GM18505 (cell line): ENCODE results near the gene PRKAG3.
"Not testable (repeated sequence)": the region's sequence is repeated elsewhere in the genome, so short reads cannot be mapped to it uniquely, and the experiment has no call there.

Experiments
- ATAC-seq: cut with Tn5 transposase; IDR thresholded peaks from one replicate; pipeline ENCODE4 v1.9.1; 2021; ENCODE audit not compliant: unreplicated experiment
- POLR2A ChIP-seq: IDR thresholded peaks from 4 replicates; pipeline ENCODE4 v1.6.1; 2011; ENCODE audit warnings: borderline replicate concordance; ENCODE audit not compliant: insufficient read depth, insufficient read length; ENCODE audit errors: extremely low read depth

The PRKAG3 gene

DNA sequence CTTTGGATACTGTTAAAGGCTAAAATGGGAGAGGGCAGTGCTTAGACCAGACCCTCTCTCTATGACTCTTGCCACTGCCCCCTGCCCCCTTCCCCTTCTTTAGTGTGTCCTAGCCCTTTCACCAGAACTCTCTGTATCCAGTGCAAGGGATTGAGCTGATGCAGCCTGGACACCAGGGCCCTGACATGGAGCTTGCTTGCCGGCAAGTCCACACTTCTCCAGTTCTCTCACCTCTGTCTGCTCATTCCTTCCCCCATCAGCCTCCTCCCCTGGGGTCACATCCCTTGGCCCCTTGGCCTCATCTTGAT is 26.5 kb upstream of the PRKAG3 start:
- no peak for TF ChIP-seq POLR2A
- ATAC-seq, result no peak

DNA sequence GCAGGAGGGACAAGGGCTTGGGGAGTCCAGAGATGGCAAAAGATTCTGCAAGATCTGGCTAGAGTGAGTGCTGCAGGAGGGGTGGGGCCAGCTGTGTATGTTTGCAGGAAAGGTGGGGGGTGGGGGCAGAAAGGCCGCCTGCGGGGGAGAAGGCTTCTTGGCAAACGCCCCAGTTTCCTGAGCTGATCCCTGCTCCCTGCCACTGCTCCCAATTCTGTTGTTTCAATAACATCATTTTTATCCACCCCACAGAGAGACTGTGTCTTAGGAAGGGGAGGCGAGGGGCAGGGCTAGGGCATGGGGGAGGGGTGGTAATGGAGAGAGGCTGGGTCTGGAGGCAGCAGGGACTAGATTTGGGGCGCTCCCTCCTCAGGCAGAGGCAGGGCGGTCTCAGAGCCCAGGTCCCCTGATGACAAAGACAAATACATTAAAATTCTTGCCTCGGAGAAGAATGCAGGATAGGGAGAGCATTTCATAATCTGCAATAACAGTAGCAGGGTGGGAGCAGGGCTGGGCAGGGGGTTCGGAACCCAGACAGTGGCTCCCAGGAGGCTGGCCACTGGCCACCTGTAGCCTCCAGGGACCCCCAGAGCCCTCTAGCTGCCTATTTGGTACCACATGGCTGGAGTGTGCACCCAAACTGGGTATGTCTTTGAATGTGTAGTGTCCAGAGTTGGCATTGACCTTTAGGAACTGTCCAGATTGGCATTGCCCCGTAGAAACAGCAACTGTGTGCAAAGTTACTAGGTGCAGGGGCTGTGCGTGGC is 26.0 kb upstream of the PRKAG3 start:
- TF ChIP-seq POLR2A, result no peak
- ATAC-seq, result no peak

DNA sequence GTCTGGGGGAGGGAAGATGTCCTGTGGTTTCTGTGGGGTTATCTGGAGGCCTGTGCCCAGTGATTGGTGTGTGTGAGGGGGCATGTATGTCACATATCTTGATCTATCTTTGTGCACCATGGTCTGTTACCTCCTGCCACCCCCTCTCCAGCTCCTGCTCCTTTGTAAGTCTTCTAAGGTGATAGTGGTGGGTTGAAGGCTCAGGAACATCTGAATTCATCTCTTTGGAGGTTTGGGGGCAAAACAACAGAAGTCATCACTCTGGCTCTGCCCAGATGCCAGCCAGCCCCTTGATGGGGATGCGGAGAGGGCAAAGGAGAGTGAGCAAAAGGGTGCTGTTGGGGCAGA is 25.3 kb upstream of the PRKAG3 start:
- ATAC-seq, result no peak
- TF ChIP-seq POLR2A, result no peak

DNA sequence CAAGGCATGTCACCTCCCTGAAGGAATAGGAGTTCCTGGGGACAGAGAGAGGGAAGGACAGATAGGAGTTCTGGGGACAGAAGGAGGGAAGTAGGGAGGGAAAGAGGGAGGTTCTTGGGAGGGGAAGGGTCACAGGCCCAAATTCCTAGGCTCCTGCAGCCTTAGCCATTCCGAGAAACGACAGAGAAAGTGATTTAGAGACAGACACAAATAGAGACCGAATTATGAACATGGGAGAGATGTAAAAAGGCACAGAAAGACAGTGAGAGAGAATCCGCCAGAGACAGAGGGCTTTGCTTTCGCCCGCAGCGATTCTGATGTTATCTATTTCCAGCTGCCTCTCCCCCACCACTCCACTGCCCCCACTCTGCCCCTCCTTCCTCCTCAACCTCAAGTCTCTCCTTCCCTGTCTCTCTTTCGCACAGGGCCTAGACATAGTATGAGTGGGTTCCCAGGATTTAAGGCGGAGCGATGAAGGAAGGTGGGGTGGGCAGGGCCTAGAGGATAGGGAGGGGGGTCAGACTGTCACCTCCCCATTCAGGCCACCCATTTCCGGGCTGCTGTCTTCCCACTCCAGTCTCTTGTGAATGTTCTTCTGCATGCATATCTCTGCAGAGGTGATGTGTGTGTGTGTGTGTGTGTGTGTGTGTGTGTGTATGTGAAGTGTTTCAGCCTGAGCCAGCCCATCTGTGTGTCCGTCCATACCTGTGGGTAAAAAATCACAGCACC is 24.7 kb upstream of the PRKAG3 start:
- TF ChIP-seq POLR2A, result no peak
- ATAC-seq, result no peak

DNA sequence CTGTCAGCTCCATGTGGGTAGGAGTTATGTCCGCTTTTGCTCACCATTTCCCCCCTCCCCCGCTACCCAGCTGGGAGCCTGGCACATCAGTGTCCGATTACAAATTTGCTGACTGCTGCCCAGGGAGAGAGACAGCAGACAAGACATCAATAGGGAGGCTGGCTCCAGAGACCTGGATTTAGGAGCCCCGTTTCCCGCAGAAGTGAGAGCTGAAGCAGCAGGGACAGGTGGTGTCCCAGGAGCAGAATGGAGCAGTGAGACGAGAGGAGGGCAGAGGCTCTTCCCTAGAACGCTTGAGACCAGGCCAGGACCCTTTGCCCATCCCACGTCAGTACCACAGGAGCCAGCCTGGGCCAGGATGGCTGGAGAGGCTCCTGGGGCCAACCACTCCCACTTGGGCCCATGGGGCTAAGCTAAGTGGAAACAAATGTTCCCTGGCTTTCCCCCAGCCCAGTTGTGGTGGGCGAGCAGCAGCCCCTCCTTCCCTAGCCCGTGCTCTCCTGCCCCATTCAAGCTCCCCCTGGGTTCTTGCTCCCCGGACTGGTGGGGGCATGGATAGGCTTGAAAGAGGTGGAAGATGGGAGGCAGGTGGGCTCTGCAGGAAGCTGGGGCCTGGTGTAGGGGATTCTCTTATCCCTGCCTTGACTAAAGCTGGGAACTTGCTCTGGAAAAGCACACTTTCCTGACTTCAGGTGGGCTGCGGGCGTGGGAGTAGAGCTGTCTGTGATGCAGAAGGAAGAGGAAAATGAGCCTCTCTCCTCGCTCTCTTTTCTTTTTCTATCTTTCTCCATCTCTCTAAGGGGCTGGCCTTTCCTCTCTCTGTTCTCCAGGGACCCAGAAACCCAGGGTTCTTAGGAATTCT is 23.9 kb upstream of the PRKAG3 start:
- TF ChIP-seq POLR2A, result no peak
- ATAC-seq, result no peak

DNA sequence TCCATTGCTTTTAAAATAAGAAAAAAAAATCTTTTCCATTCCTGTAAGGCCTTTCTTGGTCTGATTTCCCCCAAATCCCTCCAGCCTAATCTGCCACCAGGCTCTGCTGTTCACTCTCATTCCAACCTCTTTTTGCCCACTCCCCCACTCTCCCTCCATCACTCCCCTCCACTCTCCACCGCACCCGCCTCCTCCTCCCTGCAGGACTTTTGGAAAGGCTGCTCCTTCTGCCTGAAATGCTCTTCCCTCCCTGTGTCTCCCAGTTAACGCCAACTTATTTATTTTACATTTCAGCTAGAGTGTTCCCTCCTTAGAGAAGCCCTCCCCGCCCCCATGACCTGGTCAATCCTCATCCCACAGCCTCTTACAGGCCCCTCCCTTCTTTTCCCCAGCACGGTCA is 23.3 kb upstream of the PRKAG3 start:
- no peak for TF ChIP-seq POLR2A
- no peak for ATAC-seq

DNA sequence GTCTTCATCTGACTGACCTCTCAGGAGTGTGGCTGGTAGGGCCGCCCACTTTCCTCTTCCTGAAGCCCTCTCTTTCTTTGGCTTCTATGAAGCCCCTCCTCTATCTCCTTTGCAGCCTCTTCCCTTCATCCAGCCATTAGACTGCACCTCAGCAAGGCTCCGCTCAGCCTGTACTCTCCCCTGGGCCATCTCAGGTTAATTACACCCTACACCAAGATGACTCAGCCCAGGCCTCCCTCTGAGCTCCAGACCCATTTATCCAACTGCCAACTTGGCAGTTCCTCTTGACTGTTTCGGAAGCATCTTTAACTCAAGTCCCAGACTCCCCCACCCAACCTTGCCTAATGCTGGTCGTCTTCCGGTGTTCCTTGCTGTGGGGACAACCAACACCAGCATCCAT is 22.2 kb upstream of the PRKAG3 start:
- no peak for TF ChIP-seq POLR2A
- ATAC-seq, result no peak

DNA sequence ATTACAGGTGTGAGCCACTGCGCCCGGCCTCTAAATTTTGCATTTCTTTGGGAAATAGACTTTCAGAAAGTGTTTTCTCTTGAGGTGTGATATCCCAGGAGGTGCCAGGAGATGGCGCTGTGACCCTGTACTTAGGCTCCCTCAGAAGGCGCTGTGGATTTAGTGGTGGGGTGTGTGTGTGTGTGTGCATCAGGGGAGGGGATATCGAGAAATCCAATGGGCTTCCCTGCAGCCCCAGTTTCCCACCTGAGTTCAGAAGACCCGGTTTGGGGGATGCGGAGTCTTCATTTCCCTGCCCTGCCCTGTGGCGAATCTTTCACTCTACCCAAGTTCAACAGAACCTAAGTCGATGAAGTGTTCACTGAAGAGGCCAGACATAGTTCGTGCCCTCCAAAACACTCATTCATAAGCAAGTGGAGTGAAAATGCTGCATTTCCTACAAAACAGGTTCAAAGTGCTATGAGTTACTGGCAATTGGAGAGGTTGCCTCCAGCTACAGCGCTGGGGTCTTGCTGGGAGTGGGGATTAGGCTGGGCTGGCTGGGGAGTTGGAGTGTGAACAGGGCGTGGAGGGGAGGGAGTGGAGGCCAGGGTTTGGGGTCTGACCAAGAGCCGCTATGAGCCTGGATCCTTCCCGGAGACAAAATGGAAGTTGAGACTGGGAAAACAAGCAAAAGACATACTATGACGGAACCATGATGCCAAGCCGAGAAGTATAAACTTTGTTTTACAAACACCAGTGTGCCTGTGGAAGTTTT is 21.5 kb upstream of the PRKAG3 start:
- ATAC-seq, result no peak
- TF ChIP-seq POLR2A, result no peak

DNA sequence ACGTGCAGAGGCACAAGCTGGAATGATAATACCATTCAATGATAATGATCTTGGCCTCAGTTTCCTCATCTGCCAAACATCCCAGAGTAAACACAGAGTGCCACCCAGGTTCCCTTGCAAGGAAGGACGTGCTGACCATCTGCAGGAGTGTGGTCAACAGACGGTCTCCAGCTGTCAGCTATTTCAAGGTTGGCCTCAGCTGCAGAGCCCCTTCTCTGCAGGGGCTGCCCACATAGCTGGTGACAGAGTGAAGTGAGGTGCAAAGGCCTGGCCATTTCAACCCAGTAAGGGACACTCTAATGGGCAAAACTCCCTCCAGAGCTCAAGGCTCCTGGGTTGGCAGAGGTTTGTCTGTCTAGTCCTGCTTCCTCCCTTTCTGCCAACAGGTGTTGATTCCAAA is 19.7 kb upstream of the PRKAG3 start:
- TF ChIP-seq POLR2A, result no peak
- no peak for ATAC-seq

DNA sequence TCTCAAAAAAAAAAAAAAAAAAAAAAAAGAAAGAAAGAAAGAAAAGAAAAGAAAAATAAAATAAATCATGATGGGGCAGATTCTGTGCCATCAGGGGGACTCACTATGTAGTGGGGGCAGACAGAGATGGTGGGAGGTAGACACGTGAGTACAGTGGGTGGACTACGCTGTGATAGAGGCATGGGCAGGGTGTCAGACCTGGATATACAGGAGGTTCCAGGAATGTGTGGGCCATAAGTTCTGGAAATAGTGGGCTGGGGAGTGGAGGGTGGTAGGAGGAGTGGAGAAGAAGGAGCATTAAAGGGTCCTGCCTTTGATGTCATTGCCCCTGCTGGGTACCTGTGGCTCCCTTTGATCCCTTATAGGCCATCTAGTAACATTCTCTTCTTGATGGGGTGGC is 19.2 kb upstream of the PRKAG3 start:
- no peak for ATAC-seq
- TF ChIP-seq POLR2A, result no peak

DNA sequence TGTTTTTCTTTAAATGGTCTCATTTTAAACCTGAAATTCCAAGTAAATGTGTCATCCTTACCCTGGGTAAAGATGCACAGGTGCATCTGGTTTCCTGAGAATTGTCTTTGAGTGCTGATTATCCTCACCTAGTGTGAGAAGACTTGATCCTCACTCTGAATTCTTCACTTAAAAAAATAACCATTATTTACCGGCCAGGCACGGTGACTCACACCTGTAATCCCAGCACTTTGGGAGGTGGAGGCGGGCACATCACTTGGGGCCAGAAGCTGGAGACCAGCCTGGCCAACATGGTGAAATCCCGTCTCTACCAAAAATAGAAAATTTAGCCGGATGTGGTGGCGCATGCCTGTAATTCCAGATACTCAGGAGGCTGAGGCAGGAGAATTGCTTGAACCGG is 18.1 kb upstream of the PRKAG3 start:
- no peak for TF ChIP-seq POLR2A
- ATAC-seq, result no peak

DNA sequence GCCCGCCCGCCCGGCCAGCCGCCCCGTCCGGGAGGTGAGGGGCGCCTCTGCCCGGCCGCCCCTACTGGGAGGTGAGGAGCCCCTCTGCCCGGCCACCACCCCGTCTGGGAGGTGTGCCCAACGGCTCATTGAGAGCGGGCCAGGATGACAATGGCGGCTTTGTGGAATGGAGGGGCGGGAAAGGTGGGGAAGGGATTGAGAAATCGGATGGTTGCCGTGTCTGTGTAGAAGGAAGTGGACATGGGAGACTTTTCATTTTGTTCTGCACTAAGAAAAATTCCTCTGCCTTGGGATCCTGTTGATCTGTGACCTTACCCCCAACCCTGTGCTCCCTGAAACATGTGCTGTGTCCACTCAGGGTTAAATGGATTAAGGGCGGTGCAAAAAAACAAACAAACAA is 15.4 kb upstream of the PRKAG3 start:
- not testable (repeated sequence) for ATAC-seq

DNA sequence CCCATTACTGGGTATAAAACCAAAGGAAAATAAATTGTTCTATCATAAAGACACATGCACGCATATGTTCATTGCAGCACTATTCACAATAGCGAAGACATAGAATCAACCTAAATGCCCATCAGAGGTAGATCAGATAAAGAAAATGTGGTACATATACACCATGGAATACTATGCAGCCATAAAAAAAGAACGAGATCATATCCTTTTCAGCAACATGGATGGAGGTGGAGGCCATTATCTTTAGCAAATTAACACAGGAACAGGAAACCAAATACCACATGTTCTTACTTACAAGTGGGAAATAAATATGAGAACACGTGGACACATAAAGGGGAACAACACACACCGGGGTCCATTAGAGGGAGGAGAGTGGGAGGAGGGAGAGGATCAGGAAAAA is 12.7 kb upstream of the PRKAG3 start:
- not testable (repeated sequence) for ATAC-seq
